Inflammatory macrophage (primary cell): ENCODE measurements around the gene TMEM9.

Experiments
- DNase-seq, 2 donors: peaks; one replicate each; pipeline ENCODE4 v3.0.0-alpha.2; 2020 to 2022

Gene TMEM9

GRCh38 chr1:201126463-201126831 lies 27.8 kb downstream of the TMEM9 start:
- DNase-seq: no peak

GRCh38 chr1:201125800-201126199 lies 28.5 kb downstream of the TMEM9 start:
- no peak for DNase-seq

GRCh38 chr1:201125019-201125418 lies 29.3 kb downstream of the TMEM9 start:
- no peak for DNase-seq

- no peak for DNase-seq
Observed at GRCh38 chr1:201123866-201124265, 30.4 kb downstream of the TMEM9 start.

GRCh38 chr1:201122321-201122957 lies 31.8 kb downstream of the TMEM9 start:
- no peak for DNase-seq

GRCh38 chr1:201119206-201120197 lies 34.8 kb downstream of the TMEM9 start:
- peak; percentile 54 to 66 for DNase-seq

- no peak for DNase-seq
Observed at GRCh38 chr1:201116091-201116490, 38.2 kb downstream of the TMEM9 start.

GRCh38 chr1:201115390-201115937 lies 38.8 kb downstream of the TMEM9 start:
- no peak for DNase-seq

- DNase-seq: peak; percentile 84 to 90
Observed at GRCh38 chr1:201114245-201115131, 39.8 kb downstream of the TMEM9 start.

- no peak for DNase-seq
Observed at GRCh38 chr1:201113451-201114244, 40.6 kb downstream of the TMEM9 start.

GRCh38 chr1:201112926-201113325 lies 41.3 kb downstream of the TMEM9 start:
- DNase-seq: no peak

- DNase-seq: no peak
Observed at GRCh38 chr1:201112173-201112731, 42.0 kb downstream of the TMEM9 start, which contains the start of gene CACNA1S. CACNA1S (minus strand) TSS chr1:201112426; CDS start chr1:201112339, 87 bp downstream.

- no peak for DNase-seq
Observed at GRCh38 chr1:201111672-201112071, 42.6 kb downstream of the TMEM9 start.

GRCh38 chr1:201111156-201111555 lies 43.1 kb downstream of the TMEM9 start:
- no peak for DNase-seq

GRCh38 chr1:201110616-201111015 lies 43.7 kb downstream of the TMEM9 start:
- DNase-seq: no peak

- DNase-seq: no peak
Observed at GRCh38 chr1:201110138-201110537, 44.1 kb downstream of the TMEM9 start.

GRCh38 chr1:201109651-201110050 lies 44.6 kb downstream of the TMEM9 start:
- DNase-seq: no peak

GRCh38 chr1:201108614-201109013 lies 45.7 kb downstream of the TMEM9 start:
- DNase-seq: no peak

GRCh38 chr1:201105688-201106087 lies 48.6 kb downstream of the TMEM9 start:
- DNase-seq: no peak

GRCh38 chr1:201104141-201104540 lies 50.1 kb downstream of the TMEM9 start:
- no peak for DNase-seq

- no peak for DNase-seq
Observed at GRCh38 chr1:201103666-201104065, 50.6 kb downstream of the TMEM9 start.
